Erythroblast (primary cell): ENCODE measurements around the gene AOX1.
A peak's percentile ranks its signal among the peaks of the same experiment; 100 is the strongest.
"Not testable (repeated sequence)": the region's sequence is repeated elsewhere in the genome, so short reads cannot be mapped to it uniquely, and the experiment has no call there.

Source experiments
- DNase-seq, 2 experiments: peaks; one replicate each; lab custom pipeline; 2025; lab: John Stamatoyannopoulos, UW
- GATA1 ChIP-seq: IDR thresholded peaks from 2 replicates; pipeline ENCODE4 v1.6.1; 2011; ENCODE audit warnings: low read depth, mild to moderate bottlenecking, control low read depth, low read length, moderate library complexity
- POLR2A ChIP-seq: IDR thresholded peaks from 2 replicates; pipeline ENCODE4 v1.6.1; 2011; ENCODE audit warnings: mild to moderate bottlenecking, low read length

Gene AOX1

DNA sequence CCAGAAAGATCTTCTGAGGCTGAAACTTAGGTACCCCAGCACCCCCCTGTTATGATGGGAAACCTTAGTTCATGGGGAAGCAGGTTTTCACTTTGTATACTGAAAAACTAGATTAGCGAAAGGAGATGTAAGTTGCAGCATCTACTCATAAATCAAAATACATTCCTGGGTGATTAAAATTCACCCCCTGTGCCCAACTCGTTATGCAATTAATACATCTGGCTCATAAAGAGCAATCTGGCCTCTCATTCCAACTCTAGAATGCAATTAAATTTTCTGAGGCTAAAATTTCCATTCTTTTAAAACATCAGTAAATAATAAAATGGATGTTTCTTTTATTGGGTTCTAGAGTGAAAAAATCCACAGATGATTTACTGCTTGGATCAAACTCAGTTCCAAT lies 115.0 kb downstream of the AOX1 start:
- no peak for TF ChIP-seq GATA1
- no peak for TF ChIP-seq POLR2A
- DNase-seq, result no peak

DNA sequence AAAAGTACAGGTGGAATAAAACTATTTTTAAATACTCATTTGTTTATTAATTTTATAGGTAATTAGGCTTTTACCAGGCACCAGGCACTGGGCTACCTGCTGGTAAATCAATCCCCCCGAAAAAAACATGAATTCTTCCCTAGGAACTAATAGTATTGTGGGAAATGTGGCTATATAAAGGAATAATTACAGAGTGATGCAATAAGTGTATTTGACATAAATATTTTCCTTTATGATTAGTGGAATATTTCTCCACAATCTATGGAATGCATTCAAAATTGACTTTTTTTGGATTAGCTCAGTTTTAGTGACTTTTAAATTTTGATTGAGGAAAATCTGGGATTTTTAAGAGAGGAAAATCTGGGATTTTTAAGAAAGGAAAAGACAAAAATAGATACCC lies 116.2 kb downstream of the AOX1 start:
- TF ChIP-seq POLR2A (no peak), GATA1 (no peak)
- no peak for DNase-seq

DNA sequence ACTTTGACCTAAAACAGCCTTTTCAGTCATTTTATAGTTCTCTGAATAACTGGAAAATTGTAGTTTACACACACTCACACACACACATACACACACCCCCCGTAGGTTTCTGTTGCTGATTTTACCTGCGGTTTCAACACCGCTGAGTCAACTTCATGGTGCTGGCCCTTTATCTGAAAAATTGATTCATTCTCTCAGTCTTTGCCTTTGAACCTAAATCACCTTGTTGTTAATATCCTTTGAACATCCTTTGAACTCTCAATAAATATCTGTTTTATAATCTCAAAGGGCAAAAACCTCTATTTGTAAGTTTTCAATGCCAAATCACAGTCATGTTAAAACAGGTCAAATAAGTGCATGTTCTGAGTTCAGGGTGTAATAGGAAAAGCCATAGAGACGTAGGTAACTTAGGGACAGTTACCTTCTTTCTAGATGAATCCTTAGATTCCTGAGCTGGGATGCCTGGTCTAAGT lies 116.9 kb downstream of the AOX1 start:
- DNase-seq, result no peak

DNA sequence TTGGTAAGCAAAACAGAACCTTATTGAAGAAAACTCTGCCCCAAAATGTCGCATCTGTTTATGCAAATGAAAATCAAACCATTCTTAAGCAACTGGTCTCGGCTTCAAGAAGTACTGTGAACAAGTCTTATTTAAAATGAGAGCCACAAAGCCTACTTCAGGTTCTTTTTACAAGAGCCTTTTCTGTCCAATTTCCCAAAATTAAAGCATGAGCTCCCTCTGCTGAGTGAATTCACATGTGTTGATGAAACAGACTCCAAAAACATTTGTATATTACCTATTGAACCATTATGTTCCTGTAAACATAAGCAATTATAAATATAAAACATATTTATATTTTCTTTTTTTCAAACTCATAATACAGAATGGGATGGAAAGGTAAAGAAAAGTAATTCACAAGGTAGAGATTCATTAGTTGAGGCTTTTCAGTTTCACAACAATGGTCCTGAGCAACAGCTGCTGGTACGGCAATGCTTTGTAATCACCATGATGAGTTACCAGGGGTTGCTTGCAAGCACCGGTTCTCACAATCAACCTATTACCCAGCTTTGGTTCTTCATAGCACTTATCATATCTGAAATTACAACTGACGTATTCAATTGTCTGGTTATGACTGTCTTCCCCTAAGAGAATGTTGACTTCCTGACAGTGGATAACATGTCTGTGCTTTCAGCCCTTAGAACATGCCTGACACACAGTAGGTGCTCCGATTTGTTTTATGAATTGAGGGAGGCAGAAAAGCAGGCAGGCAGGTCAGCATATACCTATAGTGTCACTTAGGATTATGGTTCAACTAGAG lies 117.5 kb downstream of the AOX1 start:
- DNase-seq, result peak; percentile 21 to 48
- no peak for TF ChIP-seq POLR2A
- TF ChIP-seq GATA1, result no peak

More for the DNA sequence above, 116.9 kb downstream of the AOX1 start:
- no peak for TF ChIP-seq GATA1
- no peak for TF ChIP-seq POLR2A

DNA sequence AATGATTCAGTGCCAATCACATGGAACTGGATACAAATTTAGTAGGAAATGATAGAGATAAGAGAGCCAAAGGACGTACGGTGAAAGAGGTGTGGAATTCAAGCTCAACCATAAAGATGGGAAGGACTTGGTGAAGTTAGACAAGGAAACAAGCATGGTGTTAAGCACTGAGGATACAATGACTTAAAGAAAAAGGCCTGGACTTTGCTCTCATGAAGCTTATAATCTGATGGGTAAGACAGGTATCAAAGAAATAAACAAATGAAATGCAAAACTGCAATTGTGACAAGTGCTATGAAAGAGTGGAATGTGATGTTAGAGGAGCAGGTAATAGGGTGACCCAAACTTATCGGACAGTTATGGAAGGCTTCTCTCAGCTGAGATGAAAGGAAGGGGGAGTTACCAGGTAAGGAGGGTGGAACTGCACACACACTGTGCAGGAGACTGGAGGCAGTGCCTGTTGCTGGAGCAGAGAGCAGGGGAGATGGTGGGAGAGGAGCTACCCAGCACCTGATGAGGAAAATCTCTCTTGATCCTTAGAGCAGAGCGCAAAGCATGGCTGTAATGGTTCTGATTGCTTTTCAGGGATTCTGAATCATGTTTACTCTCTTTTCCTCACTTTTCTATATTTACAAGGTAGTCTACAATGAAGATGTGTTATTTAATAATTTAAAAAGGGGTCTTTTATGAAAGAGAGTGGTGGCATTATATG lies 118.3 kb downstream of the AOX1 start:
- no peak for DNase-seq
- no peak for TF ChIP-seq GATA1
- no peak for TF ChIP-seq POLR2A

DNA sequence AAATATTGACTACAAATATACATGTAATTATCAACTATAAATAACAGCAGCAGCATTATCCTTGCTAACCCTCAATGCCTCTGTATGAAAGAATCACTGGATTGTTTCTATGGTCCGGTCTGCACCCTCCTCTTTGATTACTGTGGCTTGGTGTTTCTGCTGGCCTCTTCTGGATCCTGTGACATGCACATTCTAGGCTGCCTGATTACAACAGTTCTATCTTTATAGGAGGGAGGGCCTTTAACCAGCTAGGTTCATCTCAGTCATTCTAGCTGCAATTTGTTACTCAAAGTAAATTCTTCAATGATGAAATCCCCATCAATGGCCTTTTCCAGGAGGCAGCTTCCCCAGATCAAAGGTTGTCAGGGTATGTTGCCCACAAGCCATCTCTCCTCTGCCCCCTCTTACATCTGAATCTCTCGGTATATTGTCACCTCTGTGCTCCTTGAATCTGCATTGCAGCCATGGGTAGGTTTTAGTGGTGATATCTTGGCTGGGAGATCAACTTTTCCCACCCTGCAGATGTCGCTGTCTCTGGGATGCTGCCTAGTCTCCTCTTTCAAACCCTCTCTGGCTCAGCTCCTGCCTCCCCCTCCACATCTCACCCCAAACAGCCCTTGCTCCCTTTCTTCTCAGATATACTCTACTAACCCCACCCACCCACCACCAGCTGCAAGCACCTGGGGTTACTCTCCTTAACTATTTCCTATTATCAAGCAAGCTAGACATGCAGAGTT lies 119.7 kb downstream of the AOX1 start:
- no peak for DNase-seq
- no peak for TF ChIP-seq POLR2A
- TF ChIP-seq GATA1, result no peak

DNA sequence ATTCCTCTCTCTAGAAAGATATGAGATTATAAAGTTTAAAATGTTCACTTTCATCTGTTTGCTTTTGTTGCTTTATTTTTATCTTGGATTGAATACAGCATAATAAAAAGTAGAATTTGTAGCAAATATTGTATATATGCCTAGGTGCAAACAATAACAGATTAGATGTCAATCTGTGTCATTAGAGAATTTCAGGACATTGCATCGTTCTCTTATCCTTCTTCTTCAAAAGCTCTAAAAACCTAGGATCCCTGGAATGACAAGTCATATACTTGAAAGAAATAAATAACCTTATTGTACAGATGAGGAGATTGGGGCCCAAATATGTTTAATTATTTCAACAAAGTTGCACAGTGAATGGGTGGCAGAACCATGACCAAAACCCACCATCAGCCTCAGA lies 123.1 kb downstream of the AOX1 start:
- DNase-seq, result no peak
- TF ChIP-seq POLR2A, result no peak

DNA sequence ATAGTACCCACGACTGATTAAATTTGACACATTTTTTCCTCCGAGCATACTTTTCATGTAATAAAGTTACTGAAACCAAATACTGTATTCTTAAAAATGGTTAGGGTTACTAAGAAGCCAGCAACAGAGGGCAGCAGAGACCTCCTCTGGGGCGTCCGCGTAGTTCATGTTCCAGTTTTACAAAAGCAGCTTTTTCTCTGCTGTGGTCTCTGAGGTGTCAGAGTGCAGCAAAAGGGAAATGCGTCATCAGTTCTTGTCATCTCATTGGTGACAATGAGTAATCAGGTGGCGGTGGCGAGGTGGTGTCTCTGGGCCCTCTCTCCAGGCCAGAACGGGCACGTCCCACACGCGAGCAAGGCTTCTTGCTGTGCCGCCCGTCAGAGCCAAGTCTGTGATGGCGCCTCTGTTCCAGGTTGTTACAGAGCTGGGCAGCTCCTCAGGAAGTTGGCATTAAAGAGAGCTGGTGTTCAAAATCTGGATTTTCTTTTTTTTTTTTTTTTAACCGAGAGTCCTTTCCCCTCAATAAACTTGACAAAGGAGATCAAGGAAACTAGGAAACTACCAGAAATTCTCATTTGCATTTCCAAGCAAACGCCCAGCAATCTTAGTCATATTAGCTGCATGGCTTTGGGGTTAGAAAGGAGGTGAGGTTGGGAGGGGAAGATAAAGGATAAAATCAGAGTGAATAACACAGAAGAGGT lies 127.3 kb downstream of the AOX1 start:
- TF ChIP-seq GATA1 (no peak), POLR2A (peak; percentile 85)
- peak; percentile 89 to 92 for DNase-seq

DNA sequence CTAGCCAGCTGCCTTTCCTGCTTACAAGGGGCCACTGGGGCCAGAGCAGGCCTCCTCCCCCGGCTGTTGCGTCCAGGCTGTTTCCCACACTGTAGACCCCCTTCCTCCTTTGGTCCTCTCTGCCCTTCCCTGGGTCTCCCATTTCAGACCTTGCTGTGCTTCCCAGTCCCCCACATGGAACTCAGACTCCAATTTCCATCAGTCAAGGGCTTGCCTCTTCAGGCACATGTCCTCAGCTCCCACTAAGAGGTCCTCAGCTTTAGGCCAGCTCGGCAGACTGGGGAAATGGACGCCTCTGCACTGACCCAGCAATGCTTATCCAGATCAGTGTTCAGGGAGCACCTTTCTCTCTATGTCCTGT lies 127.9 kb downstream of the AOX1 start:
- no peak for DNase-seq
- TF ChIP-seq GATA1 (no peak), POLR2A (no peak)

DNA sequence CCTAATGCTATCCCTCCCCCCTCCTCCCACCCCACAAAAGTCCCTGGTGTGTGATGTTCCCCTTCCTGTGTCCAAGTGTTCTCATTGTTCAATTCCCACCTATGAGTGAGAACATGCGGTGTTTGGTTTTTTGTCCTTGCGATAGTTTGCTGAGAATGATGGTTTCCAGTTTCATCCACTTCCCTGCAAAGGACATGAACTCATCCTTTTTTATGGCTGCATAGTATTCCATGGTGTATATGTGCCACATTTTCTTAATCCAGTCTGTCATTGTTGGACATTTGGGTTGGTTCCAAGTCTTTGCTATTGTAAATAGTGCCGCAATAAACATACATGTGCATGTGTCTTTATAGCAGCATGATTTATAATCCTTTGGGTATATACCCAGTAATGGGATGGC lies 129.2 kb downstream of the AOX1 start:
- not testable (repeated sequence) for DNase-seq

DNA sequence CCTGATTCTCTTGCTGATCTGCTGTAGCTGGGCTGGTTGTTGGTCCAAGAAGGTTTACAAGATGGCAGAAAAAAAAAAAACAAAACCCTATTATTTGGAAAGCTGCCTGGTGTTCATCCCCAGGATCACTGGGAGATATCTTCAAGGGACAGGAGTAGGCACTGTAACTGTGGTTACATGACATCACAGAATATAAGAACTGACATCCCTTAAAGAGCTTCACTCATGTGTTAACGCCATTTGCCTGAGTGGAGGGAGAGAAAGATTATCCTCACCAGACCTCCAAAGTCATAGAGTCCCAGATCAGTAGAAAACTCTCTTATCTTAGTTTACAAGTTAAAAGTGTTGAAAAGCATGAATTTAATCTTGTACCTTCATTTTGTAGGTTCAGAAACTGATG lies 130.6 kb downstream of the AOX1 start:
- no peak for DNase-seq
- no peak for TF ChIP-seq GATA1
- no peak for TF ChIP-seq POLR2A
